ENCODE results near the gene MRPL42.
"Not testable (repeated sequence)": the region's sequence is repeated elsewhere in the genome, so short reads cannot be mapped to it uniquely, and the experiment has no call there.

Gene MRPL42

DNA sequence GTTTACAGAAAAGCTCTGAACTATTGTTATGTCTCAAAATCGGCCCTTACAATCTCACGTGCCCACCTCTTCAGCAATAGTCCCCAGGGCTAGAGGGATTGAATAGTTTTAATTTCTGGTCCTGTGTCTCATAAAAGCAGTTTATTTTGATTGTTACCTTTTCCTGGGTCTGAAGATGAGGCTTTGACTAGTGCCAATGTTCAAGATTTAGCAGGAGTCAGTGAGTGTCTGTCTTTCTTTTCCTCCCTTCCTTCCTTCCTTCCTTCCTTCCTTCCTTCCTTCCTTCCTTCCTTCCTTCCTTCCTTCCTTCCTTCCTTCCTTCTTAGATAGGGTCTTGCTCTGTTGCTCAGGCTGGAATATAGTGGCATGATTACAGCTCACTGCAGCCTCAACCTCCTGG, 80.5 kb downstream of the MRPL42 start:
- no peak for DNase-seq (ENCODE audit: low spot score)
- TF ChIP-seq CTCF (IDR thresholded peaks at IDR 0.05): no peak
- Histone ChIP-seq H3K27ac (no peak overlapping the region), H3K4me3 (no peak overlapping the region)

- no peak for DNase-seq (ENCODE audit: low spot score)
- no peak overlapping the region for H3K27ac ChIP-seq
- H3K4me3 ChIP-seq: no peak overlapping the region
- TF ChIP-seq CTCF (IDR thresholded peaks at IDR 0.05): no peak
Measured at GRCh38 chr12:93549174-93549573, 81.9 kb downstream of the MRPL42 start.

DNA sequence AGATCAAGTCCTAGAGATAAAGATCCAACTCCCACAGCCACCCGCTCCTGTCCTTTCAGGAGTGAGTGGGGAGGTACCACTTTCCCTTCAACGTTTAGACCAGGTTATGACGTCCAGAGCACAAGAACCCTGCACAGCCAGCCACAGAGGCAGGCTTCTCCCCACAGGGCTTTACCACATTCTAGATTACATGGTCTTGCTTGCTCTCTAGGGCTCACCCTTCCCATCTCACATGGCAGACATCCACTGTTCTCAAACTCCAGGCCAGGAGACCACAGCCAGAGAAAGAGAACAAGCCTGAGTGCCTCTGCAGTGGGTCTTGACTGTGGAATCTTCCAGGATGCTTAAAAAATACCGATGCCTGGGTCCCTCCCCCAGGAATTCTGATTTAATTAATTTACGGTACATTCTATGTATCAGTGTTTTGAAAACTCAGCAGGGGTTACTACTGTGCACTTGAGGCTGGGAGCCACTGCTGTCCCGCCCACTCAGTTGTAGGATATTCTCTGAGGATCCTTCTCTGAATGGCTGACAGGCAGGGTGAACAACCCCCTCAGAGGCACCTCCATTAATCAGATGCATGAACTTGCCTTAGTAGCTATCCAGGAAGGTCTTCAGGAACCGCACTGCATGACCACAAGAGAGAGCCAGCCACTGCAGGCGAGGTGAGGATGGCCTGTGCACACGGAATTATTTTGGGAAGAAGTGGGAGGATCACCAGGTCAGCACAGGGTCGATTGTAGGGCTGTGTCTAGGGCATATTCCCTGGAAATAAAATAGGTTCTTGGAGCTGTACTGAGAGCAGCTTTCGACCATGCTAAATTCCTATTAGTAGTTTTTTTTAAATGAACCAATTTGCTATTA, 83.7 kb downstream of the MRPL42 start:
- no peak for DNase-seq (ENCODE audit: low spot score)
- Histone ChIP-seq H3K27ac (no peak overlapping the region), H3K4me3 (no peak overlapping the region)
- TF ChIP-seq CTCF (IDR thresholded peaks at IDR 0.05): no peak

GRCh38 chr12:93552427-93552826, 85.1 kb downstream of the MRPL42 start:
- Histone ChIP-seq H3K27ac (no peak overlapping the region), H3K4me3 (no peak overlapping the region)
- DNase-seq (ENCODE audit: low spot score): no peak
- no peak for TF ChIP-seq CTCF (IDR thresholded peaks at IDR 0.05)

DNA sequence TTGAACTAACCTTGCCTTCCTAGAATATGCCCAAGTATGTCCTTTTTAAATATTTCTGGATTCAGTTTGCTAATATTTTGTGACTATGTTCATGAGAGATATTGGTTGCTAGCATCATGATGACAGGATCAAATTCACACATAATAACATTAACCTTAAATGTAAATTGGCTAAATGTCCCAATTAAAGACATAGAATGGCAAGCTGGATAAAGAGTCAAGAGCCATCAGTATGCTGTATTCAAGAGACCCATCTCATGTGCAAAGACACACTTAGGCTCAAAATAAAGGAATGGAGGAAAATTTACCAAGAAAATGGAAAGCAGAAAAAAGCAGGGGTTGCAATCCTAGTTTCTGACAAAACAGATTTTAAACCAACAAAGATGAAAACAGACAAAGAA, 90.6 kb downstream of the MRPL42 start:
- not testable (repeated sequence) for H3K4me3 ChIP-seq; DNase-seq (ENCODE audit: low spot score); H3K27ac ChIP-seq

- not testable (repeated sequence) for H3K27ac ChIP-seq; H3K4me3 ChIP-seq; DNase-seq (ENCODE audit: low spot score)
Measured at GRCh38 chr12:93558685-93559084, 91.4 kb downstream of the MRPL42 start.

GRCh38 chr12:93563807-93564538, 96.7 kb downstream of the MRPL42 start:
- no peak for TF ChIP-seq CTCF (IDR thresholded peaks at IDR 0.05)
- H3K27ac ChIP-seq: no peak overlapping the region
- DNase-seq (ENCODE audit: low spot score): no peak

DNA sequence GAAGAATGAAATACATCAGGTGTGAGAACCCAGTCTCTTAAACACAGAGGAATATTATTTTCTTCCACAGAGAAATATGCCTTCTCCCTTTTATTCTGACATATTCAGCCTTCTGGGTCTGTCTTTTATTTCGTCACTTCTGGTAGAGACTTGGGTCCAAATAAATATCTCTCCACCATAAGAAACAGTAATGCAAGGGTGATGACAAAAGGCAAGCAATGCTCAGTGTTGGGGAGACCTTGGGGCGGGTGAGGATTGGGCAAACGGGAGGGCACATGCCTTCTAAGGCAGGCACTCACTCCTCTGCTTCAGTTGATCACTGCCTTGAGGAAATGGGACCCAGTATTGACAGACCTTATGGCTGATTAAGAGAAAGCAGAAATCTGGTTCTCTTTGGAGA, 98.4 kb downstream of the MRPL42 start:
- H3K27ac ChIP-seq: no peak overlapping the region
- no peak overlapping the region for H3K4me3 ChIP-seq
- DNase-seq (ENCODE audit: low spot score): no peak
- no peak for TF ChIP-seq CTCF (IDR thresholded peaks at IDR 0.05)

More at GRCh38 chr12:93563807-93564538, 96.7 kb downstream of the MRPL42 start:
- H3K4me3 ChIP-seq: no peak overlapping the region
